ENCODE results near the gene ATPAF1.
"Not testable (repeated sequence)": the region's sequence is repeated elsewhere in the genome, so short reads cannot be mapped to it uniquely, and the experiment has no call there.

ATPAF1 gene, protein sequence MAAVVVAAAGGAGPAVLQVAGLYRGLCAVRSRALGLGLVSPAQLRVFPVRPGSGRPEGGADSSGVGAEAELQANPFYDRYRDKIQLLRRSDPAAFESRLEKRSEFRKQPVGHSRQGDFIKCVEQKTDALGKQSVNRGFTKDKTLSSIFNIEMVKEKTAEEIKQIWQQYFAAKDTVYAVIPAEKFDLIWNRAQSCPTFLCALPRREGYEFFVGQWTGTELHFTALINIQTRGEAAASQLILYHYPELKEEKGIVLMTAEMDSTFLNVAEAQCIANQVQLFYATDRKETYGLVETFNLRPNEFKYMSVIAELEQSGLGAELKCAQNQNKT

DNA sequence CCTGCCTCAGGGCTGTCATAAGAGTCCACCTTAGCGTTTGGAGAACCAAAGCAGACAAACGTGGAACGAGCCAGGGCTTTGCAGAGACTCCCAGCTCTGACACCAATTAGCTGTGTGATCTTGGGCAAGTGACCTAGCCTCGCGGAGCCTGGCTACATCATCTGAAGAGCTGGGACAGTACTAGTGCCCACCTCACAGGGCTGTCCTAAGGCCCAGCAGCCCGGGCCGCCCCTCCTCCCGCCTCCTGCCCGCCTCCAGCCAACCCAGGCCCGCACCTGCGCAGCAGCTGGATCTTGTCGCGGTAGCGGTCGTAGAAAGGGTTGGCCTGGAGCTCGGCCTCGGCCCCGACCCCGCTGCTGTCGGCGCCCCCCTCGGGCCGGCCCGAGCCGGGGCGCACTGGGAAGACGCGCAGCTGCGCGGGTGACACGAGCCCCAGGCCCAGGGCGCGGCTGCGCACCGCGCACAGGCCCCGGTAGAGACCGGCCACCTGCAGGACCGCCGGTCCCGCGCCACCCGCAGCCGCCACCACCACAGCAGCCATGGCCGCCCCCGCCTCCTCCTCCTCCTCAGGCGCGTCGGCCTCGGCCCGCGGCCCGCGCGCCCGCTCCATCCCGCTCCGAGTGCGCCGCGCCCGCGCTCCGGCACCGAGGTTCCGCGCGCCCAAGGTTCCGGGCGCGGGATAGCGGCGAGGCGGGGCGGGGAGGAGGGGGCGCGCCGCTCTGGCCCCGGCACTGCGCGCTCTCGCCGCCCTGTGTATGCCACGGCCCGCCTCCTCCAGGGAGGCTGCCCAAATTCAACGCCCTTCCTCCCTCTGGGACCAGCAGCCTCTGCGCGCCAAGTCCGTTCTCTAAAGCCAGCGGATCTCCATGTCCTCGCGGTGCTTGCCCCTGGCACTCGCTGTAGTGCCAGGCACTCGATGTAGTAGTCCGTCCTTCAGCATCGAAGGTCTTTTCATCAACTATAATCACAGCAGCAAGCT is at the start of gene ATPAF1:
ATPAF1 (minus strand) TSS at position 583 of the 979 bp plus-strand sequence; CDS start at position 541, 42 bp downstream.
- peak within 1 kb of the TSS; percentile 91 for H3K4me3 Mint-ChIP-seq
- no peaks in the 10 kb centered on the region for H3K27me3 Mint-ChIP-seq (ENCODE audit: low read depth)

DNA sequence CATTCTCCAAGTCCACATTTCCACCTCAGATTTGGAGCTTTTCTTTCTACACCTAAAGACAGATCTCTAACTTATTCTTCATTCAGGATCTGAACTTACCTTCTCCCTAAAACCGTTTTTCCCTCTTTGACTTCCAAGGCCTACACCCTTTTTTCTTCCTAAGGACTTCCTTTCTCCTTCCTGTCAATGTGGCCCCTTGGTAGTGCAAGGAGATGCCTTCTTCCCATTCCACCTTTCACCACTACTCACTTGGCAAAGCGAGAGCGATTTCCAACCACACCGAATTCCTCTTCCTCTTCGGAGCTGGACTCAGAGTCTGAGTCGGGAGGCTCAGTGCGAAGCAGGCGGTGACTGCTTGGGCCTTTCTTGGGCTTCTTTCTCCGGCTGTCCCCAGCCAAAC is 49.5 kb upstream of the ATPAF1 start:
- Mint-ChIP-seq H3K4me3 (peak overlapping the region; percentile 98), H3K4me1 (ENCODE audit: low read depth) (peaks cover 39% of the 10 kb centered on the region), H3K27me3 (ENCODE audit: low read depth) (no peaks in the 10 kb centered on the region), H3K36me3 (ENCODE audit: low read depth) (peaks cover 32% of the 10 kb centered on the region), H3K9me3 (no peaks in the 10 kb centered on the region), H3K27ac (peak overlapping the region; percentile 90)
- no peak for DNase-seq (ENCODE audit: low spot score)

More for the DNA sequence above, at the start of gene ATPAF1:
- Mint-ChIP-seq H3K27ac (peak within 1 kb of the TSS; percentile 71), H3K36me3 (ENCODE audit: low read depth) (peaks cover 21% of the 10 kb centered on the region), H3K4me1 (ENCODE audit: low read depth) (peaks cover 17% of the 10 kb centered on the region), H3K9me3 (no peaks in the 10 kb centered on the region)
- peak; percentile 74 for DNase-seq (ENCODE audit: low spot score)

DNA sequence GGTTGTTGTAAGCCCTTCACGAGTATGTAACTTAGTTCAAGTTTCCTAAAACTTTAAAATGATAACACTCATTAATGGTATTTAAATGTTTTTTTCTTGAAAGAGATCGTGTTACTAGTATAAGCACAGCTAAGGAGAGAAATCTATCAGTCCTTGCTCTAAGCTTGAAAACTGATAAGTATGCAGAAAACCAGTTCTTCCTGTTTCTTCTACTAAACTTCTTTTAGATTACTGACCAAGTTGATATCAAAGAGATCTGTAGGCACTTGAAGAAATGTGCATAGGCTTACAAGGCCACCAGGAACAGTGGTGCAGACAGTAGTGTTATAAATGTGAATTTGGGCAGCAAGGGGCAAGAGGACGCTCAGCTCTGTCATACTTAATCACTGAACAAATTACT is 46.8 kb upstream of the ATPAF1 start:
- Mint-ChIP-seq H3K27me3 (ENCODE audit: low read depth) (no peaks in the 10 kb centered on the region), H3K27ac (no peak overlapping the region), H3K4me3 (no peak overlapping the region), H3K9me3 (no peaks in the 10 kb centered on the region), H3K36me3 (ENCODE audit: low read depth) (peaks cover 47% of the 10 kb centered on the region), H3K4me1 (ENCODE audit: low read depth) (peaks cover 41% of the 10 kb centered on the region)
- no peak for DNase-seq (ENCODE audit: low spot score)

DNA sequence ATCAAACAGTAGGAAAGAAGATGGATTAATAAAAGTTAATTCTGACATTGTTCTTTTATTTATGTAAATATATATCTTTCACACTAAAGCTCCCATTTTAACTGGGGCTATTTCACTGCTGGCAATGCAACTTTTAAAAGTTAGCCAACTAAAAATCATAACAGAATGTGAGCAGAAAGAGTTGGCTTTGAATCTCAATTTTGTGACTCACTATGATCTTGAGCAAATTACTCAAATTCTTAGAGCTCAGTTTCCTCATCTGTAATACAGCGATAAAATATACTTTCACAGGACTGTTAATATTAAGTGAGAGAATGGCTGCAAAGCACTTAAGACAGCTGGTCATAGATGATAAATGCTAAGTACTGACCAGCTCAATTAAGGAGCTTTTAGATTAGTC is 40.0 kb upstream of the ATPAF1 start:
- Mint-ChIP-seq H3K36me3 (ENCODE audit: low read depth) (peaks cover 54% of the 10 kb centered on the region), H3K27me3 (ENCODE audit: low read depth) (no peaks in the 10 kb centered on the region), H3K27ac (no peak overlapping the region), H3K4me1 (ENCODE audit: low read depth) (peaks cover 7% of the 10 kb centered on the region), H3K9me3 (no peaks in the 10 kb centered on the region), H3K4me3 (no peak overlapping the region)
- DNase-seq (ENCODE audit: low spot score), result no peak

DNA sequence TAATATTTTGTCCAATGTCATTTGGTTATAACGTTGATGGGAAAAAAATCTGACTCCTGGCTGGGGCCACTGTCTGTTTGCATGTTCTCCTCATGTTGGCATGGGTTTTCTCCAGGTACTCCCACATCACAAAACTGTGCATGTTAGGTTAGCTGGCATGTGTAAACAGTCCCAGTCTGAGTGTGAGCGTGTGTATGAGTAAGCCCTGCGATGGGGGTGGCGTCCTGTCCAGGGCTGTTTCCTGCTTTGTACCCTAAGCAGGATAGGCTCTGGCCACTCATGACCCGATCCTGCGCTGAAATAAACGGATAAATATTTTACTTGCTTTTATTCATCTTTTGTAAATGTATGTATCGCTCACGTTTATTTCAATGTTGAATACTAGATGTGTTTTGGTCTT is 37.2 kb upstream of the ATPAF1 start:
- Mint-ChIP-seq H3K4me1 (ENCODE audit: low read depth) (peaks cover 8% of the 10 kb centered on the region), H3K36me3 (ENCODE audit: low read depth) (peaks cover 50% of the 10 kb centered on the region), H3K4me3 (no peak overlapping the region), H3K27ac (no peak overlapping the region), H3K9me3 (no peaks in the 10 kb centered on the region), H3K27me3 (ENCODE audit: low read depth) (no peaks in the 10 kb centered on the region)
- DNase-seq (ENCODE audit: low spot score), result no peak

DNA sequence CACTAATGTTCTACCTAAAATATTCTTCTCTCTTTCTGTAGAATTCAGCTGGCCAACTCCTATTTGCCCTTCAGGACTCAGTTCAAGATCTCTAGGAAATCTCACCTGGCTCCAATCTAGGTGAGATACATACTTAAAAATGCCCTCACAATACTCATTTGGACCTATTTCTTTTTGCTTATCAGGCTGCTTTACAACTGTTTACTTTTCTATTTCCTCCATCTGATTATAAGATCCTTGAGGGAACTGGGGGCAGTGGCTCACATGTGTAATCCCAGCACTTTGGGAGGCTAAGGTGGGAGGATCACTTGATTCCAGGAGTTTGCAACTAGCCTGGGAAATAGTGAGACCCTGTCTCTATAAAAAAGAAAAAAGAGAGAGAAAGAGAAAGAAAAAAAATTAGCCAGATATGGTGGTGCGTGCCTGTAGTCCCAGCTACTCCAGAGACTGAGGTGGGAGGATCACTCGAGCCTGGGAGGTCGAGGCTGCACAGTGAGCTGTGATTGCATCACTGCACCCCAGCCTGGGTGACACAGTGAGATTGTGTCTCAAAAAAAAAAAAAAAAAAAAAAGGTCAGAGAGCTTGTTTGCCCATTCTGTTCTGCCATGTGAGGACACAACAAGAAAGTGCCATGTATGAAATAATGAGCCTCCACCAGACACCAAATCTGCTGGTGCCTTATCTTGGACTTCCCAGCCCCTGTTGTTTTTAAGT is 35.9 kb upstream of the ATPAF1 start:
- Mint-ChIP-seq H3K27ac (no peak overlapping the region), H3K27me3 (ENCODE audit: low read depth) (no peaks in the 10 kb centered on the region)

DNA sequence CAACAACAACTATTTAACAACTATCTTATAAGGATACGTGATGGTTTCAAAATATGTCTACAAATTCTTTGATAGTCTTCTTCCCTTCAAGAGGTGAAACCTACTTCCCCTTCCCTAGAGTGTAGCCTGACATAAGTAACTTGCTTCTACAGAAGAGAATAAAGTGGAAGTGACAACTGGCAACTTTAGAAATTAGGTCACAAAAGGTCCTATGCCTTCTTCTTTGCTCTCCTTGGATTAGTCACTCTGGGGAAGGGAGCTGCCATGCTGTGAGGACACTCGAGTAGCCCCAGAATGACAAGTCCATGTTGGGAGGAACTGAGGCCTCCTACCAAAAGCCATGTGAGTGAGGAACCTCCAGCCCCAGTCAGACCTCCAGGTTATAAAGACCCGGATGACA is 31.5 kb upstream of the ATPAF1 start:
- Mint-ChIP-seq H3K4me1 (ENCODE audit: low read depth) (peaks cover 9% of the 10 kb centered on the region), H3K4me3 (no peak overlapping the region), H3K9me3 (no peaks in the 10 kb centered on the region), H3K36me3 (ENCODE audit: low read depth) (peaks cover 50% of the 10 kb centered on the region), H3K27me3 (ENCODE audit: low read depth) (no peaks in the 10 kb centered on the region), H3K27ac (no peak overlapping the region)
- no peak for DNase-seq (ENCODE audit: low spot score)

More for the DNA sequence above, 35.9 kb upstream of the ATPAF1 start:
- DNase-seq (ENCODE audit: low spot score), result no peak
- no peaks in the 10 kb centered on the region for H3K9me3 Mint-ChIP-seq
- H3K4me3 Mint-ChIP-seq, result no peak overlapping the region
- peaks cover 8% of the 10 kb centered on the region for H3K4me1 Mint-ChIP-seq (ENCODE audit: low read depth)
- peaks cover 46% of the 10 kb centered on the region for H3K36me3 Mint-ChIP-seq (ENCODE audit: low read depth)

DNA sequence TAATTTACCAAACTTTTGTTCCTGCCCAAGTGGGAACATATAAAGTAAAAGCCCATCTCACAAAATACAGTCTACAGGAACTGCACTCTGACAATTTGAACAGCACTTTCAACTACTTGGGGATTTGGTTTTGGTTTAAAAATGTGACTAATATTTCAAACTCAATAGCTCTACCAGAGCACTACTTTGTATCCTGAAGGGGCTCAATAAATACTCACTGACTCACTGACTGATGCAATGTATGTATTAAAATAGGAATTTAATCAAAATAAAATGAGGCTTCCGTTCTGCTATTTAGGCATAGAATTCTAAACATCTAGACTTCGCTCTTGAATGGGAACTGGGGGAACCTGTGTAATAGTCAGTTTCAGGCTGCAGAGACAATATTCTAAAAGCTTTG is 28.9 kb upstream of the ATPAF1 start:
- H3K36me3 Mint-ChIP-seq (ENCODE audit: low read depth), result peaks cover 57% of the 10 kb centered on the region
- H3K9me3 Mint-ChIP-seq, result no peaks in the 10 kb centered on the region
- peaks cover 11% of the 10 kb centered on the region for H3K4me1 Mint-ChIP-seq (ENCODE audit: low read depth)
- no peak for DNase-seq (ENCODE audit: low spot score)
- no peak overlapping the region for H3K27ac Mint-ChIP-seq
- no peaks in the 10 kb centered on the region for H3K27me3 Mint-ChIP-seq (ENCODE audit: low read depth)
- no peak overlapping the region for H3K4me3 Mint-ChIP-seq

DNA sequence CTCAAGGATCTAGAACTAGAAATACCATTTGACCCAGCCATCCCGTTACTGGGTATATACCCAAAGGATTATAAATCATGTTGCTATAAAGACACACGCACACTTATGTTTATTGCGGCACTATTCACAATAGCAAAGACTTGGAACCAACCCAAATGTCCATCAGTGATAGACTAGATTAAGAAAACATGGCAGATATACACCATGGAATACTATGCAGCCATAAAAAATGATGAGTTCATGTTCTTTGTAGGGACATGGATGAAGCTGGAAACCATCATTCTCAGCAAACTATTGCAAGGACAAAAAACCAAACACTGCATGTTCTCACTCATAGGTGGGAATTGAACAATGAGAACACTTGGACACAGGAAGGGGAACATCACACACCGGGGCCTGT is 26.5 kb upstream of the ATPAF1 start:
- not testable (repeated sequence) for DNase-seq (ENCODE audit: low spot score); H3K27me3 Mint-ChIP-seq (ENCODE audit: low read depth); H3K4me3 Mint-ChIP-seq; H3K9me3 Mint-ChIP-seq; H3K4me1 Mint-ChIP-seq (ENCODE audit: low read depth); H3K27ac Mint-ChIP-seq
- peaks cover 59% of the 10 kb centered on the region for H3K36me3 Mint-ChIP-seq (ENCODE audit: low read depth)

DNA sequence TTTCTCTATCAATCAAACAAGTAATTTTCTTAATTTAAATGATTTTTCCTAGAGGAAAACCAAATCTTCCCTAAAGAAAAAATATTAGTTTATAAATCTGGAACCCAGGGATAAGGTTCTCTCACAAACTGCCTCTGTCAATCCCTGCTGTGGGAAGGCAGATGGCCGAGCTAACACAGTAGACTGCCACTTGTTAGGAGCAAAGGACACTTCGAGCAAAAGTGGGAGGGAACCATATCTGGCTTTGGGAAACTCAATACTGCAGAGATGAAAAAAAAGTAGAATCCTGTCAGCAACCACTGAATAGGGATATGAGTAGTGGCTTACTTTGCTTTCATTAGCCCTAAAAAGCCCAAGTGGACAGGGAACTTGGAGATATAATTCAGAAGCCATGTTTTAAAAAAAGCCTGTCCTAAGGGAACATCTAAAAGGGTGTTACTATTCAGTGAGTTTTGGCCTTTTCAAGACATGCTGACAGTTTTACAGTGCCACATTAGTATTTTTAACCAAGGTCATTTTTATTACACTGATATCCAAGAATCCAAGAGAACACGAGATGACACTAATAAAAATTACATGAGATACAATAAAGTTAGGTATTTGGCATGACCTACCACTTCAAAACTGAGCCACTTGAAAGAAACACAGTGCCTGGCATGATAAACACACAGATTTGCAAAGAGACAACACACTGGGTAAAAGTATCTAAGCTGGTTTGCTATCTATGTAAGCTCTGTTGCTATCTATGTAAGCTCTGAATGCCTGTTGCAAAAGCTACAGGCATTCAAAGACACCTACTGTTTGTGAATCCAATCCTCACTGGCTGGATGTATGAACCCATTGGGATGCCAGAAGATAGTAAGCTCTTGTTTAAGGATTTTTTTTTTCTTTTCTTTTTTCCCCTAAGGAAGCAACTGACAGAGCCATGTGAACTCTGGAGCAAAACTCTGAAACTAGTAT is 24.9 kb upstream of the ATPAF1 start:
- Mint-ChIP-seq H3K9me3 (no peaks in the 10 kb centered on the region), H3K27me3 (ENCODE audit: low read depth) (no peaks in the 10 kb centered on the region), H3K36me3 (ENCODE audit: low read depth) (peaks cover 65% of the 10 kb centered on the region), H3K4me1 (ENCODE audit: low read depth) (peaks cover 7% of the 10 kb centered on the region), H3K27ac (no peak overlapping the region), H3K4me3 (no peak overlapping the region)
- no peak for DNase-seq (ENCODE audit: low spot score)

DNA sequence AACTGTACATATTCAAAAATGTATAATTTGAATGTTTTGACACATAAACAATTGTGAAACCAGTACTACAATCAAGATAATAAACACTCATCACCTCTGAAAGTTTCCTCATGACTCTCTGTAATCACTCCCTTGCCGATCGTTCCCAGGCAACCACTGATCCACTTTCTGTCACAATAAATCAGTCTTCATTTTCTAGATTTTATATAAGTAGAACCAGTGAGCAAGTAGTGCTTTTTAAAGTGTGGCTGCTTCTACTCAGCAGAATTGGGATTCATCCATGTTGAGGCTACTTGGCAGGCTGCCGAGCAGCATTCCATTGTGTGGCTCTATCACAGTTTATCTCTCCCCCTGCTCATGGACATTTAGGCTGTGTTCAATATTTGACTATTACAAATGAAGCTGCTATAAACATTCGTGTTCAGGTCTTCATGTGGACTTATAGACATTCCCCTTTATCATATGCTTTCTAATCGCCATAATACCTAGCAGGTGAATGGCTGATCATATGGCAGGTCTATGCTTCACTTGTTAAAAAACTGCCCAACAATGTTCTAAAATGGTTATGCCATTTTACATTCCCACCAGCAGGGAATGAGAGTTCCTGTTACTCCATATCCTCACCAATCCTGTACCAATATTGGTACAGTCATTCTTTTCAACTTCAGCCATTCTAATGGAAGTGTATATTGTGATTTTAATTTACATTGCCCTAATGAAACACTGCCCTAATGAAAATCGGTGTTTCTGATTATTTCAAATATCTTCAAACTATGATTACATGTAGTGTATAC is 24.0 kb upstream of the ATPAF1 start:
- no peaks in the 10 kb centered on the region for H3K9me3 Mint-ChIP-seq
- H3K36me3 Mint-ChIP-seq (ENCODE audit: low read depth), result peaks cover 69% of the 10 kb centered on the region
- no peak overlapping the region for H3K27ac Mint-ChIP-seq
- no peaks in the 10 kb centered on the region for H3K27me3 Mint-ChIP-seq (ENCODE audit: low read depth)
- no peak overlapping the region for H3K4me3 Mint-ChIP-seq
- no peak for DNase-seq (ENCODE audit: low spot score)
- H3K4me1 Mint-ChIP-seq (ENCODE audit: low read depth), result peaks cover 14% of the 10 kb centered on the region

DNA sequence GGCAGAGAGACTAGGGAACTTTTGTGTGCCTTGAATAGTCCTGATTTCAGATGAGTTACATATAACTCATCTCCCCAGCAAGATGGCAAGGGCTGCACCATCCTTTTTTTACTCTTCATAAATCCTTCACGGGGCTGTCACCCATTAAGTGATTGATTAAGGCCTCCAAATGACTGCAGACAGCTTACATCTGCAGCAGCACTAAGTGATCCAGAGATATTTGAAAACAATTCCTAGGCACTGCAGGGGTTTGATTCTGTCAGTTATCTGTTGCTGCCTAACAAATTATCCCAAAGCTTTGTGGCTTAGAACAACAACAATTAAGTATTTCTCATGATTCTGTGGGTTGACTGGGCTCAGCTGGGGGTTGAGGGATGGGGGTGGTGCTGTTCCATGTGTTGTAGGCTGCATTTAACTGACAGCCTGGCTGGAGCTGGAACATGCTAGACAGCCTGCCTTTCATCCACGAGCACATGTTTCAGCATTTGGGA is 22.8 kb upstream of the ATPAF1 start:
- H3K27ac Mint-ChIP-seq, result no peak overlapping the region
- no peak overlapping the region for H3K4me3 Mint-ChIP-seq
- H3K9me3 Mint-ChIP-seq, result no peaks in the 10 kb centered on the region
- H3K27me3 Mint-ChIP-seq (ENCODE audit: low read depth), result no peaks in the 10 kb centered on the region
- peaks cover 76% of the 10 kb centered on the region for H3K36me3 Mint-ChIP-seq (ENCODE audit: low read depth)
- no peak for DNase-seq (ENCODE audit: low spot score)
- peaks cover 21% of the 10 kb centered on the region for H3K4me1 Mint-ChIP-seq (ENCODE audit: low read depth)

All from T-helper 2 cell treated with Interferon-gamma antibody and Interleukin-4, amounts not matched to agents 5 μg/mL and 100 μg/mL, for 36 hours (primary cell).